Osteoblast (primary cell): ENCODE data around the gene OLFML3. TPM values are rescaled to one million over a fixed set of nuclear protein-coding genes. Genes with fewer than 3 reads are reported as not detected.
A peak's percentile ranks its signal among the peaks of the same experiment; 100 is the strongest.

Experiments used
- DNase-seq: peaks from one replicate; pipeline ENCODE4 v3.0.0; 2011; ENCODE audit warnings: low spot score, mixed read lengths; ENCODE audit not compliant: insufficient read length; ENCODE audit errors: missing footprints
- H2AFZ ChIP-seq: 2 replicates; pipeline ENCODE4 v1.6.0; 2011; ENCODE audit warnings: mild to moderate bottlenecking, low read length
- H3K27ac ChIP-seq: 2 replicates; pipeline ENCODE4 v1.5.1; 2011; ENCODE audit warnings: mild to moderate bottlenecking, low read depth, low read length, moderate library complexity
- H3K27me3 ChIP-seq: 2 replicates; pipeline ENCODE4 v1.6.0; 2012; ENCODE audit warnings: mild to moderate bottlenecking, control low read depth, inconsistent platforms, low read length, moderate library complexity; ENCODE audit not compliant: insufficient read depth
- H3K36me3 ChIP-seq: 2 replicates; pipeline ENCODE4 v1.5.1; 2011; ENCODE audit warnings: mild to moderate bottlenecking, low read length, control low read depth, moderate library complexity; ENCODE audit not compliant: insufficient read depth
- H3K4me1 ChIP-seq: 2 replicates; pipeline ENCODE4 v1.5.1; 2011; ENCODE audit warnings: mild to moderate bottlenecking, low read length, control low read depth, moderate library complexity; ENCODE audit not compliant: insufficient read depth
- H3K4me2 ChIP-seq: 2 replicates; pipeline ENCODE4 v1.6.0; 2011; ENCODE audit warnings: mild to moderate bottlenecking, low read length; ENCODE audit not compliant: insufficient read depth
- H3K4me3 ChIP-seq: fragments of 200-600 bp; sonication (generic); 3 replicates; pipeline ENCODE4 v1.5.1; 2012; ENCODE audit warnings: mild to moderate bottlenecking, low read length, inconsistent platforms; ENCODE audit not compliant: insufficient read depth
- H3K79me2 ChIP-seq: 2 replicates; pipeline ENCODE4 v1.6.0; 2012; ENCODE audit warnings: mild to moderate bottlenecking, low read length, control low read depth, inconsistent platforms; ENCODE audit not compliant: insufficient read depth
- H3K9me3 ChIP-seq: 2 replicates; pipeline ENCODE4 v1.5.1; 2011; ENCODE audit warnings: low read depth, low read length, control low read depth
- H4K20me1 ChIP-seq: 2 replicates; pipeline ENCODE4 v1.6.0; 2012; ENCODE audit warnings: mild to moderate bottlenecking, low read length, control low read depth; ENCODE audit not compliant: insufficient read depth
- CTCF ChIP-seq: IDR thresholded peaks from 2 replicates; pipeline ENCODE4 v1.5.1; 2011; ENCODE audit warnings: mild to moderate bottlenecking, low read depth, low read length, moderate library complexity; ENCODE audit errors: extremely low read depth
- total RNA-seq: library from RNA; depleted of rRNA; stranded (reverse); fragments of >200 nt; gene quantifications from 2 replicates; pipeline ENCODE4 v1.2.3, GENCODE V29; 2012

Gene OLFML3
- total RNA-seq, 1 donor: 359 TPM

- no peak overlapping the region for H3K4me2 ChIP-seq
- no peak overlapping the region for H3K4me3 ChIP-seq
- H3K9me3 ChIP-seq: no peaks in the 10 kb centered on the region
- H4K20me1 ChIP-seq: no peaks in the 10 kb centered on the region
- TF ChIP-seq CTCF: no peak
- H3K27ac ChIP-seq: no peak overlapping the region
- no peaks in the 10 kb centered on the region for H3K36me3 ChIP-seq
- DNase-seq: no peak
- no peak overlapping the region for H2AFZ ChIP-seq
- H3K79me2 ChIP-seq: no peaks in the 10 kb centered on the region
- peaks cover 14% of the 10 kb centered on the region for H3K4me1 ChIP-seq
- H3K27me3 ChIP-seq: no peaks in the 10 kb centered on the region
These were observed 44.1 kb downstream of the OLFML3 start for GRCh38 chr1:114023377-114023776.

DNA sequence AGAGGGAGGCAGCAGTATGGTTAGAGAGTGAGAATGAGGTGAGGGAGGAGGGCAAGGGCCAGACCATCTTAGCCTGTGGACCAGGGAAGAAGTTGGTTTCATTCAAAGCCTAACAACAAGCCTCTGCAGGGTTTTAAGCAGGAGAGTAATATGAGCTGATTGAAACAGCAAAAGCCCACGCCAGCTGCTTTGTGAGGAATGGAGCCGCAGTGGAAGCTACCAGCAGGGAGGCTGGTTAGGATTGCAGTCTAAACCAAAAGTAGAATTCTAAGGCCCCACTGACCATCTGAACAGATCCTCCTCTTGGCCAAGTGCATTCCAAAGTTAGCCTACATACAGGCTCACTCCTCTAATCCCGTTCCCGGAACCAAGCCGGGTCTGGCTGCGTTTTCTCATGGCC lies 44.8 kb downstream of the OLFML3 start:
- Histone ChIP-seq H3K27me3 (no peaks in the 10 kb centered on the region), H3K4me1 (peaks cover 14% of the 10 kb centered on the region), H4K20me1 (no peaks in the 10 kb centered on the region), H3K4me2 (no peak overlapping the region), H3K36me3 (no peaks in the 10 kb centered on the region), H3K4me3 (no peak overlapping the region), H3K27ac (no peak overlapping the region), H3K9me3 (no peaks in the 10 kb centered on the region), H3K79me2 (no peaks in the 10 kb centered on the region), H2AFZ (no peak overlapping the region)
- TF ChIP-seq CTCF: no peak
- no peak for DNase-seq

DNA sequence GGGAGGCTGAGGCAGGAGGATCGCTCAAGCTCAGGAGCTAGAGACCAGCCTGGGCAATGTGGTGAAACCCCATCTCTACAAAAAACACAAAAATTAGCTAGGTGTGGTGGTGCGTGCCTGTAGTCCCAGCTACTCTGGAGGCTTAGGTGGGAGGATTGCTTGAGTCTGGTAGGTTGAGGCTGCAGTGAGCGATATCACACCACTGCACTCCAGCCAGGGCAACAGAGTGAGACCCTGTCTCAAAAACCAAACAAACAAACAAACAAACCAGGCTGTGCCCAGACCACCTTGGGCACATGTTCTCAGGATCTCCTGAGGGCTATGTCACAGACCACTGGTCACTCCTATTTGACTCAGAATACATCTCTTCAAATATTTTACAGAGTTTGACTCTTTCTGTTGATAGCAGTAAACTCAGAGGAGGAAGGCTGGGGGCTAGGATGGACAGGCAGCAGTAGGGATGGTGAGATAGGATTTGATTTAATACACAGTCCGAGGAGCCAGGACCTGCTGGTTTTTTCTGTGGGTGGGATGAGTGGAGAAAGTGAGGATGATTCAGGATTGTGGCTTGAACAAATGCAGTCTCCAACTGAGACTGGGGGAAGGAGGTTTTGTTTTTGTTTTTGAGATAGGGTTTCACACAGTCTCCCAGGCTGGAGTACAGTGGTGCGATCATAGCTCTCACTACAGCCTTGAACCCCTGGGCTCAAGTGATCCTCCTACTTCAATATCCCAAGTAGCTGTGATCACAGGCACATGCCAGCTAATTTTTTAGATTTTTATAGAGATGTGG lies 46.5 kb downstream of the OLFML3 start:
- no peaks in the 10 kb centered on the region for H3K36me3 ChIP-seq
- peak overlapping the region; percentile 27 for H3K4me2 ChIP-seq
- DNase-seq: peak; percentile 74
- H3K27ac ChIP-seq: no peak overlapping the region
- no peaks in the 10 kb centered on the region for H3K27me3 ChIP-seq
- no peak overlapping the region for H3K4me3 ChIP-seq
- H2AFZ ChIP-seq: no peak overlapping the region
- peaks cover 14% of the 10 kb centered on the region for H3K4me1 ChIP-seq
- H4K20me1 ChIP-seq: no peaks in the 10 kb centered on the region
- TF ChIP-seq CTCF: no peak
- no peaks in the 10 kb centered on the region for H3K79me2 ChIP-seq
- no peaks in the 10 kb centered on the region for H3K9me3 ChIP-seq

DNA sequence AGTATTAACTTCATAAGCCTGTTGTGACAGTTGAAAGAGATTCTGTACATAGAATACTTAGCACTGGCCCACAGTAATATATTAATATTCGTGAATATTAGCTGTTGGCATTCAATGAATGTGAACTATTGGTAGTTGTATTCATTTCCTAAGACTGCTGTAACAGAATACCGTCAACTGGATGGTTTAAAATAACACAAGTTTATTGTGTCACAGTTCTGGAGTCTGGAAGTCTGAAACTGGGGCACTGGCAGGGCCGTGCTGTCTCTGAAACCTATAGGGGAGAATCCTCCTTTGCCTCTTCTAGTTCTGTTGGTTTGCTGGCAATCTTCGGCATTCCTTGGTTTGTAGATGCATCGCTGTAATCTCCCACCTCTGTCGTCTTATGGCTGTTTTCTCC lies 47.5 kb downstream of the OLFML3 start:
- peaks cover 14% of the 10 kb centered on the region for H3K4me1 ChIP-seq
- H3K27ac ChIP-seq: no peak overlapping the region
- TF ChIP-seq CTCF: no peak
- no peaks in the 10 kb centered on the region for H4K20me1 ChIP-seq
- H2AFZ ChIP-seq: no peak overlapping the region
- no peaks in the 10 kb centered on the region for H3K27me3 ChIP-seq
- H3K9me3 ChIP-seq: no peaks in the 10 kb centered on the region
- H3K79me2 ChIP-seq: no peaks in the 10 kb centered on the region
- no peak overlapping the region for H3K4me3 ChIP-seq
- DNase-seq: peak; percentile 47
- H3K36me3 ChIP-seq: no peaks in the 10 kb centered on the region
- no peak overlapping the region for H3K4me2 ChIP-seq

Other genes starting within 250 kb of the OLFML3 start
- gene PHTF1, start 220.0 kb upstream of the OLFML3 start, total RNA-seq: 41.6 and 42.4 TPM in 2 replicates
- 14.5 and 15.3 TPM in 2 replicates for gene RSBN1, start 167.0 kb upstream of the OLFML3 start, total RNA-seq
- gene PTPN22, start 107.8 kb upstream of the OLFML3 start, total RNA-seq: 1.1 and 1.8 TPM in 2 replicates
- 0.29 and 0.36 TPM in 2 replicates for gene BCL2L15, start 91.9 kb upstream of the OLFML3 start, total RNA-seq
- 14.1 and 15.9 TPM in 2 replicates for gene AP4B1, start 74.7 kb upstream of the OLFML3 start, total RNA-seq
- gene DCLRE1B, start 74.1 kb upstream of the OLFML3 start, total RNA-seq: 3.6 and 4.7 TPM in 2 replicates
- gene HIPK1, start 50.1 kb upstream of the OLFML3 start, total RNA-seq: 22.7 and 23.9 TPM in 2 replicates
- 0.29 and 0.36 TPM in 2 replicates for gene SYT6, start 174.4 kb downstream of the OLFML3 start, total RNA-seq